Right cardiac atrium (tissue), 5 donors: ENCODE data around the gene LGALS9. TPM values are rescaled to one million over a fixed set of nuclear protein-coding genes. Genes with fewer than 3 reads are reported as not detected.
A peak's percentile ranks its signal among the peaks of the same experiment; 100 is the strongest.
"Not testable (repeated sequence)": the region's sequence is repeated elsewhere in the genome, so short reads cannot be mapped to it uniquely, and the experiment has no call there.

Source experiments
- ATAC-seq, 2 donors: fragments of 200-7000 bp; cut with Tn5 transposase; one replicate each; pipeline versions ENCODE4 v1.8.0 to v1.9.1; 2020; ENCODE audit warnings: moderate library complexity in 2 of 2, mild to moderate bottlenecking in 1 of 2
- DNase-seq, 3 donors: peaks; one replicate each; pipeline ENCODE4 v3.0.0-alpha.2; 2020
- H3K27ac ChIP-seq: one replicate; pipeline ENCODE4 v1.5.1; 2013; ENCODE audit warnings: mild to moderate bottlenecking, low read length, control low read depth, moderate library complexity
- H3K27me3 ChIP-seq: one replicate; pipeline ENCODE4 v1.6.1; 2013; ENCODE audit not compliant: control insufficient read depth, insufficient read depth
- H3K4me1 ChIP-seq: one replicate; pipeline ENCODE4 v1.6.1; 2013; ENCODE audit warnings: low read length; ENCODE audit not compliant: control insufficient read depth, insufficient read depth
- H3K4me3 ChIP-seq: one replicate; pipeline ENCODE4 v1.5.1; 2013; ENCODE audit warnings: low read length, control low read depth
- H3K9me3 ChIP-seq: one replicate; pipeline ENCODE4 v1.6.1; 2013; ENCODE audit warnings: low read length; ENCODE audit not compliant: control insufficient read depth
- WGBS: extraction: QIAGEN DNeasy Blood & Tissue Kit; methylation state at CpG from one replicate; pipeline ENCODE4 v1.1.7; 2013; 5-methylcytosine and 5-hydroxymethylcytosine counted together
- intact Hi-C, 4 donors: fragments of 100-400 bp; cut with DNase I; formaldehyde crosslinking; loops; one replicate each; pipeline versions ENCODE4 v1.11.0 to v1.14.0; 2022 to 2023
- polyA plus RNA-seq: library from polyadenylated mRNA; stranded (reverse); fragments of 200-250 nt; gene quantifications from one replicate; pipeline ENCODE4 v1.2.3, GENCODE V29; 2013
- total RNA-seq, 4 donors: library from RNA; stranded (reverse); fragmentation: NEBNext Ultra II Directional; extraction: Animal tissue kit (Norgen Biotek cat#: 25700); gene quantifications; one replicate each; pipeline ENCODE4 v1.2.1, GENCODE V29; 2021
- donor health status: healthy with polysubstance abuse.
- donor health status: DM: no; HTN: yes; CAD: no.
- donor health status: DM: no; HTN: no; CAD: no.
- donor health status: DM: no; HTN: yes; CAD: no; lungs with severe emphysema.
- donor health status: DM: yes; HTN: yes; CAD: no.

The LGALS9 gene
- total and polyA plus RNA-seq, 5 donors, result 8.9 to 30.5 (median 19.7) TPM

GRCh38 chr17:27665549-27665948, 34.6 kb downstream of the LGALS9 start:
- H3K4me1 ChIP-seq, result no peaks in the 10 kb centered on the region
- WGBS, result 84% methylated on average over 4 of the region's 4 CpGs
- H3K9me3 ChIP-seq, result no peaks in the 10 kb centered on the region
- H3K27ac ChIP-seq, result no peak overlapping the region
- H3K4me3 ChIP-seq, result no peak overlapping the region
- DNase-seq (no peak), ATAC-seq (no peak)
- no peaks in the 10 kb centered on the region for H3K27me3 ChIP-seq
- intact Hi-C loops, result loop anchor here in 1 of 4 donors (10.0 kb wide), 1 partner anchor 209 kb away; no protein-coding TSS in a partner anchor

DNA sequence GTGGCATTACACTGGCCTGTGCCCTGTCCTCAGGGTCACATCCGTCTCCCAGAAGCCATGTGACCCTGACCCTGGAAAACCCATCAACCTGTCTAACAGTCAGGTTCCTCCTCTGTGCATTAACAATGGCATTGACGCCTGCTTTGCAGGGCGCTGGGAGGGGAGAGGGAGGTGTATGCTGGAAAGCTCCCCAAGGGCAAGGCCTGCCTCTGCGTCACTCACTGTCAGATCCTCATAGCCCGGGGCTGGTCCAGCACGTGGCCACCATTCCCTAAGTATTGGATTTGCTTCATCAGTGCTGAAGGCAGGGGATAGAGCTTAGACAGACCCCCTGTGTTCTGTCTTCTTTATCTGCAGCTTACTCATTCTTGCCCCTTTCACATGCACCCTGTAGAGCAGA, 35.3 kb downstream of the LGALS9 start:
- H3K27ac ChIP-seq, H3K4me3 ChIP-seq, H3K4me1 ChIP-seq, DNase-seq, ATAC-seq, H3K9me3 ChIP-seq, H3K27me3 ChIP-seq: not testable (repeated sequence)
- 77% methylated on average over 6 of the region's 6 CpGs for WGBS
- intact Hi-C loops, result loop anchor here in 1 of 4 donors (10.0 kb wide), 1 partner anchor 209 kb away; no protein-coding TSS in a partner anchor

- Histone ChIP-seq H3K9me3 (no peaks in the 10 kb centered on the region), H3K4me3 (no peak overlapping the region), H3K27me3 (no peaks in the 10 kb centered on the region), H3K4me1 (no peaks in the 10 kb centered on the region), H3K27ac (no peak overlapping the region)
- WGBS, result 85% methylated on average over 11 of the region's 11 CpGs
- intact Hi-C loops, result loop anchor here in 1 of 4 donors (10.0 kb wide), 1 partner anchor 208 kb away; no protein-coding TSS in a partner anchor
- DNase-seq (no peak), ATAC-seq (no peak)
Measured at GRCh38 chr17:27666831-27667560, 36.0 kb downstream of the LGALS9 start.

DNA sequence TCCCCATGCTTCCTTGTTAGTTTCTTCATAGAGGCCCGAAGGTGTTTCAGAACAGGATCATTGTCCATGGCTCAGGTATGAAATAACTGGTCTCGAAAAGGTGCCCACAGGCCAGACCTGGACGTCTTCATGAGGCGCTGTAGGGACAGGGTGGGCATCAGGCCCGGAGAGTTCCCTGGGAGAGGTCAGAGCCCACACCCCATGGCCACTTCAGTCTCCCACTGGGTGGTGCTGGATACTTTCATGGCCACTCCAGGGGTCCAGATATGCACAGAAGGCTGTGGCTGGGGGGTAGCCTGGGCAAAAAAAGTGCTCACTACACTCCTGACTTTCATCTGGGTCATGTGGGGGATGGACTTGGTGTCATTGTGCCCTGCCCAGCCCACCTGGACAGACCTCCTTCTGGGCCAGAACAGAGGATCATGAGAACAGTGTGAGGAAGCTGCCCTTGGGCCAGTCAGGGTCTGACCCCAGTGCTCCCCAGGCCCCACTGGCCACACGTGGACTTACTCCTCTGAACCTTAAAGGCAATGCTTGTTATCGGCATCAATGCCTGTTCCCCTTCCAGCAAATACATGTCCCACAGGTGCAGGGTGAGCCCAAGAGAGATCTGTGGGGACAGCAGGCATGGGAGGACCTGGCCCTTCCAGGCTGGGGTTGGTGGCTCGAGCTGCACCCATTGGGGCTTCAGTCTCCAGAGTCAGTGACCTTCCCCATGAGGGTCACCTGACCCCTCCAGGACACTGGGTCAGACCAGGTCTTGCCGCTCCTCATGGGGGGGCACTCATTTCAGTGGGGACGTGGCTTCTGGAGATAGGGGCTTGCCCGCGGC, 36.9 kb downstream of the LGALS9 start:
- no peak for ATAC-seq
- WGBS, result 82% methylated on average over 12 of the region's 12 CpGs

GRCh38 chr17:27668488-27668823, 37.5 kb downstream of the LGALS9 start:
- Histone ChIP-seq H3K4me1 (no peaks in the 10 kb centered on the region), H3K9me3 (no peaks in the 10 kb centered on the region), H3K4me3 (no peak overlapping the region), H3K27me3 (no peaks in the 10 kb centered on the region), H3K27ac (no peak overlapping the region)
- 73% methylated on average over 2 of the region's 2 CpGs for WGBS
- no peak for DNase-seq
- ATAC-seq, result no peak
- intact Hi-C loops, result loop anchor here in 1 of 4 donors (10.0 kb wide), 1 partner anchor 206 kb away; no protein-coding TSS in a partner anchor

More for the DNA sequence above, 36.9 kb downstream of the LGALS9 start:
- H3K27ac ChIP-seq, result no peak overlapping the region
- no peaks in the 10 kb centered on the region for H3K9me3 ChIP-seq
- H3K4me3 ChIP-seq, result no peak overlapping the region
- H3K27me3 ChIP-seq, result no peaks in the 10 kb centered on the region
- H3K4me1 ChIP-seq, result no peaks in the 10 kb centered on the region
- DNase-seq, result no peak
- intact Hi-C loops, result loop anchor here in 1 of 4 donors (10.0 kb wide), 1 partner anchor 207 kb away; no protein-coding TSS in a partner anchor

- H3K4me3 ChIP-seq, result no peak overlapping the region
- no peak overlapping the region for H3K27ac ChIP-seq
- intact Hi-C loops, result loop anchor here in 1 of 4 donors (10.0 kb wide), 1 partner anchor 206 kb away; no protein-coding TSS in a partner anchor
- ATAC-seq, result no peak
- 85% methylated on average over 7 of the region's 7 CpGs for WGBS
- H3K9me3 ChIP-seq, result no peaks in the 10 kb centered on the region
- DNase-seq, result no peak
- no peaks in the 10 kb centered on the region for H3K4me1 ChIP-seq
- no peaks in the 10 kb centered on the region for H3K27me3 ChIP-seq
Measured at GRCh38 chr17:27669136-27669535, 38.1 kb downstream of the LGALS9 start.

GRCh38 chr17:27669850-27670249, 38.9 kb downstream of the LGALS9 start:
- H3K9me3 ChIP-seq, result no peaks in the 10 kb centered on the region
- ATAC-seq (no peak), DNase-seq (no peak)
- no peak overlapping the region for H3K4me3 ChIP-seq
- no peaks in the 10 kb centered on the region for H3K4me1 ChIP-seq
- H3K27ac ChIP-seq, result no peak overlapping the region
- 57% methylated on average over 5 of the region's 5 CpGs for WGBS
- no peaks in the 10 kb centered on the region for H3K27me3 ChIP-seq
- intact Hi-C loops, result loop anchor here in 1 of 4 donors (10.0 kb wide), 1 partner anchor 205 kb away; no protein-coding TSS in a partner anchor

DNA sequence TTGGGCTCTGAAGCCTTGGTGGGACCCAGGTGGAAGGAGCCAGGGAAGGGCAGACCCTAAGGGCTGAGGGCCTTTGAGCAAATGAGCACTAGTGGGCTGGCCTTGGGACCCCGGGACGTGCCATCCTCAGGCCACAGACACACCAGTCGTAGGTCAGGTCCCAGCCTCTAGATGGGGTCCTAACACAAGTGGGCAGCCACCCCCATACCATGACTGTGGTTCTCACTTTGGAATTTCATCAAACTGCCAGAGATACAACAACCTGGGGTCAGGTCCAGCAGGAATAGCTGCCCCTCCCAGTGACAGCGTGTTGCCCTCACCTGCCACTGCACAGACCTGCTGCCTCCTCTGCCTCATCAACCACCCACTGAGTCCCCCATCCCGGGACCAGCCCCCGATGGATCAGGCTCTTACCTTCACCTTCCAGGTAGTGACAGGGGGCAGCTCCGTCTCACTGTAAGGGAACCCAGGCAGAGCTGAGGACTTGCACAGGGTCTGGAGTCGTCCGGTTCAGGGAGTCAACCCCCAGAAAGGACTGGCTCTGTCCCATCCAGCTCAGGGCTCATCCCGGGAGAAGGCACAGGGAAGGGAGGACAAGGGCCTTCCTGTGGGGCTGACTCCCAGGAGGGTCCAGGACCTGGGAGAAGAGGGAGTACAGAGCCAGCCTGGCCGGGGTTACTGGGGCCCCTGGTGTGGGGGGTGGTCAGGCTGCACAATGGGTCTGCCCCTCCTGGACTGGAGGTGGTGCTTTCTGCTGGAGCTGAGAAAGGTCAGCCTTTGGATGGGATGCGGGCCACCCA, 40.0 kb downstream of the LGALS9 start:
- ATAC-seq (no peak), DNase-seq (no peak)
- 81% methylated on average over 12 of the region's 12 CpGs for WGBS
- Histone ChIP-seq H3K4me3 (no peak overlapping the region), H3K27me3 (no peaks in the 10 kb centered on the region), H3K9me3 (no peaks in the 10 kb centered on the region), H3K4me1 (no peaks in the 10 kb centered on the region), H3K27ac (no peak overlapping the region)
- intact Hi-C loops, result no loop called here

- 84% methylated on average over 2 of the region's 2 CpGs for WGBS
- Histone ChIP-seq H3K27me3 (no peaks in the 10 kb centered on the region), H3K4me3 (no peak overlapping the region), H3K27ac (no peak overlapping the region), H3K9me3 (no peaks in the 10 kb centered on the region), H3K4me1 (no peaks in the 10 kb centered on the region)
- intact Hi-C loops, result no loop called here
- DNase-seq (no peak), ATAC-seq (no peak)
Measured at GRCh38 chr17:27671591-27671910, 40.6 kb downstream of the LGALS9 start.

DNA sequence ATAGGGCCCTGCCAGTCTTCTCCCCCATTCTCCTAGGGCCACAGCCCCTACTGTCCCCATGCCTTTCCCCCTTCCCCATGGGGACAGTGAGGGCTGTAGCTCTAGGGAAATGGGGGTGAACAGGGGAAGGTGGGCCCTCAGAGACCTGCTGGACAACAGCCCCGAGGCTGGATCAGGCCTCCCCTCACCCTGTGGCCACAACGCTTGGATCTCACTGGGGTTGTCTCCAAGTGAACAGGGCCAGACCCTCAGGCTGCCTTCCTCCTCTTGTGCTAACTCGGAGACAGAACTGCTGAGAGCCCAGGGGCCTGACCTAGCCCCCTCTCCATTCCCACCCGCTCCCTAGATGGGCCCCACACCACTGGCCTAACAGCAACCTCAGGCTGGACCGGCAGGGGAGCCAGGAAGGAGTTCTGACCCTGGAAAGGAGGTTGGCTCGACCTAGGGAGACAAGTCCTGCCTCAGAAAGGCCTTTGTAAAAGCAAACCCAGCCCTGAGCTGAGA, 41.0 kb downstream of the LGALS9 start:
- H3K27ac ChIP-seq, H3K4me3 ChIP-seq, intact Hi-C loops, ATAC-seq, H3K27me3 ChIP-seq, H3K9me3 ChIP-seq, H3K4me1 ChIP-seq: not testable (repeated sequence)
- peak in 1 of 3 donors; percentile 22 for DNase-seq
- WGBS, result 63% methylated on average over 6 of the region's 6 CpGs
